Activated T-helper 17 cell treated with anti-CD3 and anti-CD28 coated beads, Interleukin-2, amount 50 U/mL, for 72 hours (primary cell): ENCODE measurements around the gene PANX2. TPM values are rescaled to one million over a fixed set of nuclear protein-coding genes. Genes with fewer than 3 reads are reported as not detected.
"Not testable (repeated sequence)": the region's sequence is repeated elsewhere in the genome, so short reads cannot be mapped to it uniquely, and the experiment has no call there.

ENCODE experiments used
- ATAC-seq: fragments of 150-1000 bp; cut with Tn5 transposase; replicated peaks from 2 replicates; pipeline ENCODE4 v1.10.0; 2021; ENCODE audit warnings: mild to moderate bottlenecking, moderate library complexity
- H3K27ac Mint-ChIP-seq: one replicate; pipeline ENCODE4 v1.8.0; 2022; ENCODE audit warnings: mixed read lengths
- H3K27me3 Mint-ChIP-seq: one replicate; pipeline ENCODE4 v1.8.0; 2022; ENCODE audit warnings: mixed read lengths
- H3K36me3 Mint-ChIP-seq: one replicate; pipeline ENCODE4 v1.8.0; 2022; ENCODE audit warnings: low read depth, mild to moderate bottlenecking, mixed read lengths
- H3K4me1 Mint-ChIP-seq: one replicate; pipeline ENCODE4 v1.8.0; 2022; ENCODE audit warnings: mixed read lengths
- H3K4me3 Mint-ChIP-seq: one replicate; pipeline ENCODE4 v1.8.0; 2022; ENCODE audit warnings: mild to moderate bottlenecking, mixed read lengths
- H3K9me3 Mint-ChIP-seq: one replicate; pipeline ENCODE4 v1.8.0; 2022; ENCODE audit warnings: mixed read lengths
- total RNA-seq, 2 donors: library from RNA; stranded (reverse); gene quantifications; one replicate each; pipeline ENCODE4 v1.2.3, GENCODE V29; 2022

Gene PANX2, protein sequence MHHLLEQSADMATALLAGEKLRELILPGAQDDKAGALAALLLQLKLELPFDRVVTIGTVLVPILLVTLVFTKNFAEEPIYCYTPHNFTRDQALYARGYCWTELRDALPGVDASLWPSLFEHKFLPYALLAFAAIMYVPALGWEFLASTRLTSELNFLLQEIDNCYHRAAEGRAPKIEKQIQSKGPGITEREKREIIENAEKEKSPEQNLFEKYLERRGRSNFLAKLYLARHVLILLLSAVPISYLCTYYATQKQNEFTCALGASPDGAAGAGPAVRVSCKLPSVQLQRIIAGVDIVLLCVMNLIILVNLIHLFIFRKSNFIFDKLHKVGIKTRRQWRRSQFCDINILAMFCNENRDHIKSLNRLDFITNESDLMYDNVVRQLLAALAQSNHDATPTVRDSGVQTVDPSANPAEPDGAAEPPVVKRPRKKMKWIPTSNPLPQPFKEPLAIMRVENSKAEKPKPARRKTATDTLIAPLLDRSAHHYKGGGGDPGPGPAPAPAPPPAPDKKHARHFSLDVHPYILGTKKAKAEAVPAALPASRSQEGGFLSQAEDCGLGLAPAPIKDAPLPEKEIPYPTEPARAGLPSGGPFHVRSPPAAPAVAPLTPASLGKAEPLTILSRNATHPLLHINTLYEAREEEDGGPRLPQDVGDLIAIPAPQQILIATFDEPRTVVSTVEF
- total RNA-seq = 10 to 100 TPM in 1 of 2 donors, 1 to 10 TPM in 1; 2.5 to 16.6 TPM

- no peak for ATAC-seq
- peaks cover 13% of the 10 kb centered on the region for H3K36me3 Mint-ChIP-seq
- no peaks in the 10 kb centered on the region for H3K9me3 Mint-ChIP-seq
- peaks cover 7% of the 10 kb centered on the region for H3K4me1 Mint-ChIP-seq
- peak within 1 kb of the TSS; percentile 70 for H3K4me3 Mint-ChIP-seq
- peak within 1 kb of the TSS; percentile 54 for H3K27ac Mint-ChIP-seq
- peaks cover 26% of the 10 kb centered on the region for H3K27me3 Mint-ChIP-seq
Observed at GRCh38 chr22:50170453-50171318, at the start of gene PANX2. PANX2 (plus strand) TSS chr22:50170731; CDS start chr22:50170731, 0 bp downstream.

- no peak overlapping the region for H3K4me3 Mint-ChIP-seq
- H3K27ac Mint-ChIP-seq = no peak overlapping the region
- H3K36me3 Mint-ChIP-seq = no peaks in the 10 kb centered on the region
- no peak for ATAC-seq
- no peaks in the 10 kb centered on the region for H3K4me1 Mint-ChIP-seq
- peaks cover 8% of the 10 kb centered on the region for H3K9me3 Mint-ChIP-seq
- H3K27me3 Mint-ChIP-seq = peaks cover 25% of the 10 kb centered on the region
Observed at GRCh38 chr22:50121202-50121740, 49.3 kb upstream of the PANX2 start.

- H3K36me3 Mint-ChIP-seq = no peaks in the 10 kb centered on the region
- no peak for ATAC-seq
Observed at GRCh38 chr22:50123119-50123518, 47.4 kb upstream of the PANX2 start.

DNA sequence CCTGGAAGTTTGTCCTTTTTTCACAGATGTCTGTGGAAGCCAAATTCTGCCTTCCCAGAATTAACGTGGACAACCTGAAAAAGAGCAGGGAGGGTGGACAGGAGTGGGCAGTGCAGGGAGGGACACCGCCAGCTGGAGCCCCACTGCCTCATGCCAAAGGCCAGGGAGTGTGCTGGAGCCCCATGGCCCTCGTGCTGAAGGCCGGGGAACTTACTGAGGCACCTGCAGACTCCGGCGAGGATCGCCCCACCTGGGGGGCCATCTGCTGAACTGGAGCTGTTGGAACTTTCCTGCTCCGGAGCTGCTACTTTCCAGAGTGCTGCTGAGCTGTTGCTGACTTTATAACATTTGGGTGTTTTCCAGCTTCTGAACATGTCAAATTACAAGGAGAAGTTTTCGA, 45.5 kb upstream of the PANX2 start:
- H3K9me3 Mint-ChIP-seq = peaks cover 8% of the 10 kb centered on the region
- no peak for ATAC-seq
- no peaks in the 10 kb centered on the region for H3K4me1 Mint-ChIP-seq
- peaks cover 27% of the 10 kb centered on the region for H3K27me3 Mint-ChIP-seq
- H3K36me3 Mint-ChIP-seq = no peaks in the 10 kb centered on the region
- no peak overlapping the region for H3K27ac Mint-ChIP-seq
- H3K4me3 Mint-ChIP-seq = no peak overlapping the region

More at GRCh38 chr22:50123119-50123518, 47.4 kb upstream of the PANX2 start:
- no peak overlapping the region for H3K4me3 Mint-ChIP-seq
- H3K27ac Mint-ChIP-seq = no peak overlapping the region
- H3K27me3 Mint-ChIP-seq = peaks cover 28% of the 10 kb centered on the region
- H3K9me3 Mint-ChIP-seq = peaks cover 8% of the 10 kb centered on the region
- H3K4me1 Mint-ChIP-seq = no peaks in the 10 kb centered on the region

- Mint-ChIP-seq H3K9me3 (peaks cover 3% of the 10 kb centered on the region), H3K27ac (no peak overlapping the region), H3K4me3 (no peak overlapping the region), H3K27me3 (peaks cover 35% of the 10 kb centered on the region), H3K4me1 (no peaks in the 10 kb centered on the region), H3K36me3 (no peaks in the 10 kb centered on the region)
- no peak for ATAC-seq
Observed at GRCh38 chr22:50129121-50129736, 41.3 kb upstream of the PANX2 start.

DNA sequence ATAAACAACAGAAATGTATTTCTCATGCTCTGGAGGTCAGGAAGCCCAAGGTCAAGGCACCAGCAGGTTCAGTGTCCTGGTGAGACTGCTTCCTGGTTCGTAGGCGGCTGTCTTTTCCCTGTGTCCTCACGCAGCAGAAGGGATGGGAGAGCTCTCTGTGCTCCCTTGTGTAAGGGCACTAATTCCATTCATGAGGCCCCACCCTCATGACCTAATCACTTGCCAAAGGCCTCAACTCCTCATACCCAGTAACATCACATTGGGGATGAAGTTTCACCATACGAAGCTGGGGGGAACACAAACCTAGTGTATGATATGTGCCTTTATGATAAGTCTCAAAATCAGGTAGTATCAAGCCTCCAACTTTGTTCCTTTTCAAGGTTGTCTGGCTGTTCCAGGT, 38.6 kb upstream of the PANX2 start:
- H3K36me3 Mint-ChIP-seq = no peaks in the 10 kb centered on the region
- no peak for ATAC-seq
- H3K27me3 Mint-ChIP-seq = peaks cover 45% of the 10 kb centered on the region
- no peak overlapping the region for H3K27ac Mint-ChIP-seq
- H3K4me3 Mint-ChIP-seq = no peak overlapping the region
- no peaks in the 10 kb centered on the region for H3K4me1 Mint-ChIP-seq
- no peaks in the 10 kb centered on the region for H3K9me3 Mint-ChIP-seq

- H3K4me1 Mint-ChIP-seq = no peaks in the 10 kb centered on the region
Observed at GRCh38 chr22:50134481-50134880, 36.0 kb upstream of the PANX2 start.

GRCh38 chr22:50136581-50137015, 33.9 kb upstream of the PANX2 start:
- Mint-ChIP-seq H3K9me3 (no peaks in the 10 kb centered on the region), H3K36me3 (no peaks in the 10 kb centered on the region), H3K4me1 (no peaks in the 10 kb centered on the region), H3K4me3 (no peak overlapping the region), H3K27ac (no peak overlapping the region), H3K27me3 (peaks cover 32% of the 10 kb centered on the region)
- no peak for ATAC-seq

More at GRCh38 chr22:50134481-50134880, 36.0 kb upstream of the PANX2 start:
- no peaks in the 10 kb centered on the region for H3K36me3 Mint-ChIP-seq
- peaks cover 43% of the 10 kb centered on the region for H3K27me3 Mint-ChIP-seq
- H3K27ac Mint-ChIP-seq = no peak overlapping the region
- ATAC-seq = no peak
- no peak overlapping the region for H3K4me3 Mint-ChIP-seq
- H3K9me3 Mint-ChIP-seq = no peaks in the 10 kb centered on the region

DNA sequence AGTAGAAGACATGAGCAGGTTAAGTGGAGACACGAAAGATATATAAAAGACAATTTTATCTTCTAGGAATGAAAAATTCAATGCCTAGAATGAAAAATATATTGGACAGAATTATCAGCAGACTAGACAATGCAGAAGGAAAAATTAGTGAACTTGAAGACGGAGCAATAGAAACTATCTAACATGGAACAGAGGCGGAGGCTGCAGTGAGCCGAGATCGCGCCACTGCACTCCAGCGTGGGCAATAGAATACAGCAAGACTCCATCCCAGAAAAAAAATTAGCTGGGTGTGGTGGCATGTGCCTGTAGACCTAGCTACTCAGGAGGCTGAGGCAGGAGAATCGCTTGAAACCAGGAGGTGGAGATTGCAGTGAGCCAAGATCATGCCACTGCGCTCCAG, 33.3 kb upstream of the PANX2 start:
- not testable (repeated sequence) for H3K27ac Mint-ChIP-seq, H3K4me3 Mint-ChIP-seq, H3K9me3 Mint-ChIP-seq, ATAC-seq, H3K4me1 Mint-ChIP-seq, H3K36me3 Mint-ChIP-seq
- H3K27me3 Mint-ChIP-seq = peaks cover 36% of the 10 kb centered on the region

DNA sequence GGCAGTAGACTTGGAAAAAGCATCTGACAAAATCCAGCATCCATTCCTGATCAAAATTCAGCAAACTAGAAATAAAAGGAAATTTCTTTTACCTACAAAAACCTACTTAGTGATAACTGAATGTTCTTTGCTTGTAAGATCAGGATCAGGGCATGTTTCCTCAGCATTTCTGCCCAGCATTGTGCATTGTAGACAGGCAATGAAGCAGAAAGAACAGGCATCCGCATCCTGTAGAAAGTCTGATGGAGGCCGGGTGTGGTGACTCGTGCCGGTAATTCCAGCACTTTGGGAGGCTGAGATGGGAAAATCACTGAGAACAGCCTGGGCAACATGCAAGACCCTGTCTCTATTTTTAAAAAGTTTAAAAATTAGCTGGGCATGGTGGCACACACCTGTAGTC, 32.5 kb upstream of the PANX2 start:
- H3K4me1 Mint-ChIP-seq = no peaks in the 10 kb centered on the region
- H3K27me3 Mint-ChIP-seq = peaks cover 39% of the 10 kb centered on the region
- ATAC-seq = no peak
- H3K9me3 Mint-ChIP-seq = no peaks in the 10 kb centered on the region
- H3K27ac Mint-ChIP-seq = no peak overlapping the region
- no peaks in the 10 kb centered on the region for H3K36me3 Mint-ChIP-seq
- H3K4me3 Mint-ChIP-seq = no peak overlapping the region

DNA sequence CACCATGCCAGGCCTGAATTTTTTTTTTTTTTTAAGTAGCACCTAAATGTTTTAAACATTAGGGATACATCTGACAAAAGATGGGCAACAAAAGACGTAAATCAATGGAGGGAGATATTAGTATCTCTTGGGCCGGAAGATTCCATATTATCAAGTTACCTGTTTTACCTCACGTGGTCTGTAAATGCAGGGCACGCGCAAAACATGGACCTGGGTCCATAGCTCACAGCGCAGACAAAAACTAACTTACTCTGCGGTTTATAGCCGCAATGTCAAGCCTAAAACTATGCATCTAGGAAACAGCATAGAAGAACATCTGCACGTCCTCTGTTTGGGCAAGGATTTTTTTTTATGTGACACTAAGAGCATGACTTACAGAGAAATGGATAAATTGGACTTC, 31.5 kb upstream of the PANX2 start:
- no peak overlapping the region for H3K4me3 Mint-ChIP-seq
- H3K9me3 Mint-ChIP-seq = no peaks in the 10 kb centered on the region
- no peaks in the 10 kb centered on the region for H3K36me3 Mint-ChIP-seq
- H3K27ac Mint-ChIP-seq = no peak overlapping the region
- no peak for ATAC-seq
- H3K27me3 Mint-ChIP-seq = peaks cover 39% of the 10 kb centered on the region
- H3K4me1 Mint-ChIP-seq = no peaks in the 10 kb centered on the region

- ATAC-seq = no peak
- no peak overlapping the region for H3K27ac Mint-ChIP-seq
- H3K27me3 Mint-ChIP-seq = peaks cover 31% of the 10 kb centered on the region
- H3K4me1 Mint-ChIP-seq = no peaks in the 10 kb centered on the region
- H3K9me3 Mint-ChIP-seq = no peaks in the 10 kb centered on the region
- H3K36me3 Mint-ChIP-seq = no peaks in the 10 kb centered on the region
- H3K4me3 Mint-ChIP-seq = no peak overlapping the region
Observed at GRCh38 chr22:50139843-50140415, 30.6 kb upstream of the PANX2 start.

- no peaks in the 10 kb centered on the region for H3K36me3 Mint-ChIP-seq
- no peak overlapping the region for H3K27ac Mint-ChIP-seq
- peaks cover 36% of the 10 kb centered on the region for H3K27me3 Mint-ChIP-seq
- no peaks in the 10 kb centered on the region for H3K9me3 Mint-ChIP-seq
- ATAC-seq = no peak
- no peak overlapping the region for H3K4me3 Mint-ChIP-seq
- H3K4me1 Mint-ChIP-seq = no peaks in the 10 kb centered on the region
Observed at GRCh38 chr22:50140615-50141014, 29.9 kb upstream of the PANX2 start.
